ENCODE data around the gene DEFB125.
"Not testable (repeated sequence)": the region's sequence is repeated elsewhere in the genome, so short reads cannot be mapped to it uniquely, and the experiment has no call there.

DEFB125 gene

DNA sequence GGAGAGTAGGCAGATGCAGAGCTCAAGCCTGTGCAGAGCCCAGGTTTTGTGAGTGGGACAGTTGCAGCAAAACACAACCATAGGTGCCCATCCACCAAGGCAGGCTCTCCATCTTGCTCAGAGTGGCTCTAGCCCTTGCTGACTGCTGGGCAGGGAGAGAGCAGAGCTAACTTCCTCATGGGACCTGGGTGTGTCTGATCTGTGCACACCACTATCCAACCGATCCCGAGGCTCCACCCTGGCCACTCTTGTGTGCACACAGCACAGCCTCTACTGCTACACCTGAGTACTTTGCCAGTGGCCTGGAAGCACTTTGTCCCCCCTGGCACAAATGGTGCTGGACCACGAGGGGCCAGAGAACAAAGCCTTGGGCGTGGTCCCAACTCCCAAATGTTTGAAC is 7.9 kb upstream of the DEFB125 start:
- TF ChIP-seq POLR2A (IDR thresholded peaks at IDR 0.05; ENCODE audit: low read depth, low read length), result no peak
- TF ChIP-seq PAX5 (IDR thresholded peaks at IDR 0.05; ENCODE audit: insufficient read depth, low read length, severe bottlenecking), result no peak
- TF ChIP-seq POU2F2 (IDR thresholded peaks at IDR 0.05; ENCODE audit: low read depth, low read length), result no peak
- no peak for TF ChIP-seq TAF1 (IDR thresholded peaks at IDR 0.05; ENCODE audit: low read depth, low read length)
- TF ChIP-seq SPI1 (IDR thresholded peaks at IDR 0.05; ENCODE audit: low read depth, low read length), result no peak
- TF ChIP-seq POLR2AphosphoS5 (IDR thresholded peaks at IDR 0.05; ENCODE audit: low read depth, low read length), result no peak
- FAIRE-seq, result no peak
- no peak for DNase-seq (ENCODE audit: insufficient read length, low spot score)

DNA sequence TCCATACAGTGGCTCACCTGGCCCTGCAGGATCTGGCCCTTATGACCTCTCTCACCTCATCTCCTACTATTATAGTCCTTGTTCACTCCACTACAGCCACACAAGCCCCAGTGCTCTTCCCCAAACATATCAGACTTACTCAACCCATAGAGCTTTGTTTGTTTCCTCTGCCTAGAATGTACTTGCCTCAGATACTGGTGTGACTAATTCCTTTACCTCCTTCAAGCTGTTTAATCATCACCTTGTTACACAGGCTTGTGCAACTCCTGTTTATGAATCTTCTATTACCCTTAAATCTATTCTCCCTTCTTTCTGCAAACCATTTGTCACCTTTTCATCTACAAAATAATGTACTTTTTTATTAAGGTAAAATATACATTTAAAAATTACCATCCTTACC is 3.2 kb downstream of the DEFB125 start:
- no peak for TF ChIP-seq SPI1 (IDR thresholded peaks at IDR 0.05; ENCODE audit: low read depth, low read length)
- TF ChIP-seq POLR2A (IDR thresholded peaks at IDR 0.05; ENCODE audit: low read depth, low read length), result no peak
- TF ChIP-seq TAF1 (IDR thresholded peaks at IDR 0.05; ENCODE audit: low read depth, low read length), result no peak
- no peak for TF ChIP-seq PAX5 (IDR thresholded peaks at IDR 0.05; ENCODE audit: insufficient read depth, low read length, severe bottlenecking)
- no peak for TF ChIP-seq POU2F2 (IDR thresholded peaks at IDR 0.05; ENCODE audit: low read depth, low read length)
- no peak for TF ChIP-seq POLR2AphosphoS5 (IDR thresholded peaks at IDR 0.05; ENCODE audit: low read depth, low read length)
- DNase-seq (ENCODE audit: insufficient read length, low spot score), result no peak
- no peak for FAIRE-seq

DNA sequence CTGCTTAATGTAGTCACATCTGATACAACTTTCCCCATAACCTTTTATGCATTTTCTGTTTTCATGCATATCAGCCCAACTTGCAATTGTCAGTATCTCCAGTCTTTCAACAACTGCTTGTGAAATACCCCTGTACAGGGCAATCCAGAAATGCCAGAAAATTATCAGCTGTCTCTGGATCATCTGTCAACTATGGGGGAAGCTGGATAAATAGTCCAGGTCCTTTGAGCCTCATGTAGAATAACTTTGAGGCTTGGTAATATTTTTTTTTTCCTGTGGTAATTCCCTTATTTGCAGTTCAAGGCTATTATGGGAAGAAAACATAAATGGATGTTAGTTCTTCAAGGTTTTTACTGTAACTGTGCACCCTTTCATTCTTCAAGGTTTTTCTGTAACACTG is 6.2 kb downstream of the DEFB125 start:
- no peak for DNase-seq (ENCODE audit: insufficient read length, low spot score)
- no peak for FAIRE-seq
- no peak for TF ChIP-seq PAX5 (IDR thresholded peaks at IDR 0.05; ENCODE audit: insufficient read depth, low read length, severe bottlenecking)
- no peak for TF ChIP-seq POLR2A (IDR thresholded peaks at IDR 0.05; ENCODE audit: low read depth, low read length)
- TF ChIP-seq TAF1 (IDR thresholded peaks at IDR 0.05; ENCODE audit: low read depth, low read length), result no peak
- no peak for TF ChIP-seq POU2F2 (IDR thresholded peaks at IDR 0.05; ENCODE audit: low read depth, low read length)
- TF ChIP-seq SPI1 (IDR thresholded peaks at IDR 0.05; ENCODE audit: low read depth, low read length), result no peak
- no peak for TF ChIP-seq POLR2AphosphoS5 (IDR thresholded peaks at IDR 0.05; ENCODE audit: low read depth, low read length)

DNA sequence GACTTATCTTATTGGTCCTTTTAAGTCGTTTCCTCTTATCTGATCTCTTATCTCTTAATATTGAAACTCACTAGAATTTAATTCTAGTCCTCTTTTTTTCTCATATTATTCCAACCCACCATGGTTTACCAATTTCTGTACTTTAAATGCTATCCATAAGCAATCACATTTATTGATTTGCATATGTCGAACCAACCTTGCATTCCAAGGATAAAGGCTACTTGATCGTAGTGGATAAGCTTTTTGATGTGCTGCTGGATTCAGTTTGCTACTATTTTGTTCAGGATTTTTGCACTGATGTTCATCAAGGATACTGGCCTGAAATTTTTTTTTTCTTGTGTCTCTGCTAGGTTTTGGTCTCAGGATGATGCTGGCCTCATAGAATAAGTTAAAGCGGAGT is 7.7 kb downstream of the DEFB125 start:
- DNase-seq (ENCODE audit: insufficient read length, low spot score) (no peak), FAIRE-seq (no peak)
- TF ChIP-seq POLR2A (IDR thresholded peaks at IDR 0.05; ENCODE audit: low read depth, low read length) (no peak), TAF1 (IDR thresholded peaks at IDR 0.05; ENCODE audit: low read depth, low read length) (no peak), POLR2AphosphoS5 (IDR thresholded peaks at IDR 0.05; ENCODE audit: low read depth, low read length) (no peak), POU2F2 (IDR thresholded peaks at IDR 0.05; ENCODE audit: low read depth, low read length) (no peak), SPI1 (IDR thresholded peaks at IDR 0.05; ENCODE audit: low read depth, low read length) (no peak), PAX5 (IDR thresholded peaks at IDR 0.05; ENCODE audit: insufficient read depth, low read length, severe bottlenecking) (no peak)

DNA sequence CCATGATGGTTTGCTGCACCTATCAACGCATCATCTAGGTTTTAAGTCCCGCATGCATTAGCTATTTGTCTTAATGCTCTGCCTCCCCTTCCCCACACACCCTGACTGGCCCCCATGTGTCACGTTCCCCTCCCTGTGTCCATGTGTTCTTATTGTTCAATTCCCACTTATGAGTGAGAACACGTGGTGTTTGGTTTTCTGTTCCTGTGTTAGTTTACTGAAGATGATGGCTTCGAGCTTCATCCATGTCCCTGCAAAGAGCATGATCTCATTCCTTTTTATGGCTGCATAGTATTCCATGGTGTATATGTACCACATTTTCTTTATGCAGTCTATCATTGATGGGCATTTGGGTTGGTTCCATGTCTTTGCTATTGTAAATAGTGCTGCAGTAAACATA is 10.2 kb downstream of the DEFB125 start:
- not testable (repeated sequence) for DNase-seq (ENCODE audit: insufficient read length, low spot score); FAIRE-seq

DNA sequence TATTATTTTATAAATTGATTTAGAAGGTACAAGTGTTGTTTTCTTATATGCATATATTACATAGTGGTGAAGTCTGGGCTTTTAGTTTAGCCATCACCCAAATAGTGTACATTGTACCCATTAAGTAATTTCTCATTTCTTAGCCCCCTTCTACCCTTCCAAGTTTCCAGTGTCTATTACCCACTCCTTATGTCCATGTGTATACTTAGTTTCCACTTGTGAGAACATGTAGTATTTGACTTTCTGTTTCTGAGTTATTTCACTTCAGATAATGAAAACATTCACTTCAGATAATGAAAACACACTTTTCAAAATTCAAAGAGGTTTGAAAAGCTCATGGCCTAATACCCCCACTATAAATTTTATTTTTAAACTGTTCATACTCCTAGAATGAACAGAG is 14.5 kb downstream of the DEFB125 start:
- no peak for FAIRE-seq
- TF ChIP-seq POLR2AphosphoS5 (IDR thresholded peaks at IDR 0.05; ENCODE audit: low read depth, low read length) (no peak), TAF1 (IDR thresholded peaks at IDR 0.05; ENCODE audit: low read depth, low read length) (no peak), SPI1 (IDR thresholded peaks at IDR 0.05; ENCODE audit: low read depth, low read length) (no peak), PAX5 (IDR thresholded peaks at IDR 0.05; ENCODE audit: insufficient read depth, low read length, severe bottlenecking) (no peak), POLR2A (IDR thresholded peaks at IDR 0.05; ENCODE audit: low read depth, low read length) (no peak), POU2F2 (IDR thresholded peaks at IDR 0.05; ENCODE audit: low read depth, low read length) (no peak)
- DNase-seq (ENCODE audit: insufficient read length, low spot score), result no peak

DNA sequence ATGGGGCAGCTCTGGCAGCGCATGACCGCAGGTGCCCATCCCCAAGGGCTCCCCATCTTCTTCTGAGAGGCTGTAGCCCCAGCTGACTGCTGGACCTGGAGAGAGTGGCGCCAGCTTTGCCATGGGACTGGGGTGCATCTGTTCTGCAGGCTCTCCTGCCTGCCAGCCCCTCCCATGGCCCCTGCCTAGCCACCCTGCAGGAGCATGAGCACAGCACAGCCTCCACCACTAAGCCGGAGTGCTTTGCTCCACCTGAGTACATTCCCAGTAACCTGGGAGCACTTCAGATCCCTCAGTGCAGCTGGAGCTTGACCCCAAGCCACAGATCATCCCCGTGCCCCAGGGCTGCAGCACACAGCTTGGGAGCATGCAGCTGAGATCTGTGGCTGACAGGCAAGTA is 16.0 kb downstream of the DEFB125 start:
- no peak for FAIRE-seq

DNA sequence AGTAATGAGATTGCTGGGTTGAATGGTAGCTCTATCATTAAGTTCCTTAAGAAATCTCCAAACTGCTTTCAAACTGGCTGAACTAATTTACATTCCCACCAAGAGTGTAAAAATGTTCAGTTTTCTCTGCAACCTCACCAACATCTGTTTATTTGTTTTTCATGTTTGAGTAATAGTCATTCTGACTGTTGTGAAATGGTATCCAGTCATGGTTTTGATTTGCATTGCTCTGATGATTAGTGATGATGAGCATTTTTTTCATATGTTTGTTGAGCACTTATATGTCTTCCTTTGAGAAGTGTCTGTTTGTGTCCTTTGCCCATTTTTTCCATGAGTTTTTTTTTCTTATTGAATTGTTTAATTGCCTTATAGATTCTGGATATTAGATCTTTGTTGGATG is 24.9 kb downstream of the DEFB125 start:
- FAIRE-seq, result no peak
- TF ChIP-seq POU2F2 (IDR thresholded peaks at IDR 0.05; ENCODE audit: low read depth, low read length), result no peak
- no peak for TF ChIP-seq SPI1 (IDR thresholded peaks at IDR 0.05; ENCODE audit: low read depth, low read length)
- no peak for TF ChIP-seq PAX5 (IDR thresholded peaks at IDR 0.05; ENCODE audit: insufficient read depth, low read length, severe bottlenecking)
- no peak for TF ChIP-seq TAF1 (IDR thresholded peaks at IDR 0.05; ENCODE audit: low read depth, low read length)
- no peak for TF ChIP-seq POLR2A (IDR thresholded peaks at IDR 0.05; ENCODE audit: low read depth, low read length)
- no peak for TF ChIP-seq POLR2AphosphoS5 (IDR thresholded peaks at IDR 0.05; ENCODE audit: low read depth, low read length)
- DNase-seq (ENCODE audit: insufficient read length, low spot score), result no peak

More for the DNA sequence above, 16.0 kb downstream of the DEFB125 start:
- TF ChIP-seq PAX5 (IDR thresholded peaks at IDR 0.05; ENCODE audit: insufficient read depth, low read length, severe bottlenecking) (no peak), POU2F2 (IDR thresholded peaks at IDR 0.05; ENCODE audit: low read depth, low read length) (no peak), TAF1 (IDR thresholded peaks at IDR 0.05; ENCODE audit: low read depth, low read length) (no peak)
- DNase-seq (ENCODE audit: insufficient read length, low spot score), result no peak

DNA sequence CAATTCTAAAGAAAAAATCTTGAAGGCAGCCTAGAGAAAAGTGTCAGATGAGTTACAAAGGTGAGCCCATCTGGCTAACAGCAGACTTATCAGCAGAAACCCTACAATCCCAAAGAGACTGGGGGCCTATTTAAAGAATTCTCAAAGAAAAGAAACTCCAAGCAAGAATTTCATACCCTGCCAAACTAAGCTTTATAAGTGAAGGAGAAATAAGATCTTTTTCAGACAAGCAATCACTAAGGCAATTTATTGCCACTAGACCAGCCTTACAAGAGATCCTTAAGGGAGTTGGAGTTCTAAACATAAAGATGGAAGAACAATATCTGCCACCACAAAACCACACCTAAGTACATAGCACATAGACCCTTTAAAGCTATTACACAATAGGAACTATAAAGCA is 30.0 kb downstream of the DEFB125 start:
- TF ChIP-seq PAX5 (IDR thresholded peaks at IDR 0.05; ENCODE audit: insufficient read depth, low read length, severe bottlenecking) (no peak), SPI1 (IDR thresholded peaks at IDR 0.05; ENCODE audit: low read depth, low read length) (no peak), POU2F2 (IDR thresholded peaks at IDR 0.05; ENCODE audit: low read depth, low read length) (no peak), POLR2AphosphoS5 (IDR thresholded peaks at IDR 0.05; ENCODE audit: low read depth, low read length) (no peak), TAF1 (IDR thresholded peaks at IDR 0.05; ENCODE audit: low read depth, low read length) (no peak), POLR2A (IDR thresholded peaks at IDR 0.05; ENCODE audit: low read depth, low read length) (no peak)
- DNase-seq (ENCODE audit: insufficient read length, low spot score), result no peak
- FAIRE-seq, result no peak

DNA sequence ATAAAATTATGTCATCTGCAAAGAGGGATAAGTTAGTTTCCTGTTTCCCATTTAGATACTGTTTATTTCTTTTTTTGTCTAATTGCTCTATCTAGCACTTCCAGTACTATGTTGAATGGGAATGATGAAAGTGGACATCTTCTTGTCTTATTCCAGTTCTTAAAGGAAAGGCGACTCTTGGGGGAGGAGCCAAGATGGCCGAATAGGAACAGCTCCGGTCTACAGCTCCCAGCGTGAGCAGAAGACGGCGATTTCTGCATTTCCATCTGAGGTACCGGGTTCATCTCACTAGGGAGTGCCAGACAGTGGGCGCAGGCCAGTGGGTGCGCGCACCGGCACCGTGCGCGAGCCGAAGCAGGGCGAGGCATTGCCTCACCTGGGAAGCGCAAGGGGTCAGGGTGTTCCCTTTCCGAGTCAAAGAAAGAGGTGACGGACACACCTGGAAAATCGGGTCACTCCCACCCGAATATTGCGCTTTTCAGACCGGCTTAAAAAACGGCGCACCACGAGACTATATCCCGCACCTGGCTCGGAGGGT is 42.4 kb downstream of the DEFB125 start:
- DNase-seq (ENCODE audit: insufficient read length, low spot score); FAIRE-seq: not testable (repeated sequence)
